Neural cell (in vitro differentiated cells): ENCODE results near the gene ORM2. TPM values are rescaled to one million over a fixed set of nuclear protein-coding genes. Genes with fewer than 3 reads are reported as not detected.

ENCODE experiments used
- H2AFZ ChIP-seq: fragments of 200-600, 300-800 bp; sonication (generic), shearing (Covaris generic); 2 replicates; pipeline ENCODE4 v1.6.0; 2014; ENCODE audit warnings: low read depth, mild to moderate bottlenecking, antibody characterized with exemption, low read length, moderate library complexity
- H3F3A ChIP-seq: fragments of 200-600 bp; shearing (Covaris generic); 2 replicates; pipeline ENCODE4 v1.6.1; 2016; ENCODE audit warnings: mild to moderate bottlenecking, moderate library complexity, mixed read lengths, antibody characterized with exemption, low read length; ENCODE audit not compliant: insufficient read depth, poor library complexity, severe bottlenecking
- H3K27ac ChIP-seq: fragments of 200-600, 300-800 bp; sonication (generic), shearing (Covaris generic); 2 replicates; pipeline ENCODE4 v1.5.1; 2014; ENCODE audit warnings: mild to moderate bottlenecking, low read length, moderate library complexity
- H3K27me3 ChIP-seq: fragments of 300-800, 200-600 bp; sonication (generic), shearing (Covaris generic); 2 replicates; pipeline ENCODE4 v1.6.0; 2014; ENCODE audit warnings: mild to moderate bottlenecking, low read depth, low read length, moderate library complexity; ENCODE audit not compliant: insufficient read depth
- H3K36me3 ChIP-seq: fragments of 300-800, 200-600 bp; sonication (generic), shearing (Covaris generic); 2 replicates; pipeline ENCODE4 v1.5.1; 2014; ENCODE audit warnings: mild to moderate bottlenecking, antibody characterized with exemption, low read length, moderate library complexity; ENCODE audit not compliant: insufficient read depth
- H3K4me2 ChIP-seq: fragments of 300-800, 200-600 bp; sonication (generic), shearing (Covaris generic); 2 replicates; pipeline ENCODE4 v1.6.0; 2014; ENCODE audit warnings: mild to moderate bottlenecking, low read length
- H3K4me3 ChIP-seq: fragments of 300-800, 200-600 bp; sonication (generic), shearing (Covaris generic); 2 replicates; pipeline ENCODE4 v1.5.1; 2014; ENCODE audit warnings: mild to moderate bottlenecking, low read length, moderate library complexity
- H3K79me2 ChIP-seq: fragments of 200-600 bp; shearing (Covaris generic); replicated peaks from 2 replicates; pipeline ENCODE4 v1.6.0; 2014; ENCODE audit warnings: mild to moderate bottlenecking, low read length, moderate library complexity; ENCODE audit not compliant: insufficient read depth
- H3K9ac ChIP-seq: fragments of 300-800, 200-600 bp; sonication (generic), shearing (Covaris generic); 2 replicates; pipeline ENCODE4 v1.6.1; 2016; ENCODE audit warnings: mild to moderate bottlenecking, low read length, mixed read lengths
- H3K9me2 ChIP-seq: fragments of 200-600 bp; shearing (Covaris generic); 2 replicates; pipeline ENCODE4 v1.6.1; 2016; ENCODE audit warnings: mild to moderate bottlenecking, low read length, mixed read lengths; ENCODE audit not compliant: insufficient read depth
- H3K9me3 ChIP-seq: fragments of 200-600, 300-800 bp; sonication (generic), shearing (Covaris generic); 2 replicates; pipeline ENCODE4 v1.6.1; 2016; ENCODE audit warnings: mild to moderate bottlenecking, mixed run types, low read length, moderate library complexity, mixed read lengths
- H4K20me1 ChIP-seq: fragments of 200-600 bp; shearing (Covaris generic); 2 replicates; pipeline ENCODE4 v1.6.1; 2016; ENCODE audit warnings: mild to moderate bottlenecking, mixed run types; ENCODE audit not compliant: insufficient read depth
- CTCF ChIP-seq: fragments of 450-650 bp; IDR thresholded peaks from 2 replicates; pipeline ENCODE4 v1.5.1; 2014; ENCODE audit warnings: antibody characterized with exemption, mild to moderate bottlenecking, moderate library complexity; ENCODE audit not compliant: poor library complexity, severe bottlenecking
- EP300 ChIP-seq: fragments of 450-650 bp; conservative IDR thresholded peaks from 2 replicates; pipeline ENCODE4 v1.6.1; 2014; ENCODE audit warnings: antibody characterized with exemption, mild to moderate bottlenecking, moderate library complexity; ENCODE audit not compliant: poor library complexity, severe bottlenecking
- EZH2 ChIP-seq: fragments of 200-600, 300-800 bp; shearing (Covaris generic), sonication (generic); IDR thresholded peaks from 2 replicates; pipeline ENCODE4 v1.6.1; 2014; ENCODE audit warnings: antibody characterized with exemption, low read length, borderline replicate concordance, mild to moderate bottlenecking; ENCODE audit not compliant: insufficient read depth, poor library complexity, severe bottlenecking
- MXI1 ChIP-seq: fragments of 450-650 bp; conservative IDR thresholded peaks from 2 replicates; pipeline ENCODE4 v1.6.1; 2014; ENCODE audit warnings: antibody characterized with exemption, mild to moderate bottlenecking; ENCODE audit not compliant: poor library complexity, severe bottlenecking
- POLR2AphosphoS5 ChIP-seq: IDR thresholded peaks from 2 replicates; pipeline ENCODE4 v1.6.1; 2012
- RAD21 ChIP-seq: fragments of 450-650 bp; conservative IDR thresholded peaks from 2 replicates; pipeline ENCODE4 v1.6.1; 2014; ENCODE audit warnings: antibody characterized with exemption, mild to moderate bottlenecking, moderate library complexity
- REST ChIP-seq: IDR thresholded peaks from 2 replicates; pipeline ENCODE4 v1.6.1; 2012; ENCODE audit warnings: borderline replicate concordance
- SMC3 ChIP-seq: fragments of 450-650 bp; conservative IDR thresholded peaks from 2 replicates; pipeline ENCODE4 v1.6.1; 2014; ENCODE audit warnings: antibody characterized with exemption, mild to moderate bottlenecking, moderate library complexity; ENCODE audit not compliant: poor library complexity
- TAF1 ChIP-seq: IDR thresholded peaks from 2 replicates; pipeline ENCODE4 v1.6.1; 2012; ENCODE audit warnings: low read depth
- polyA plus RNA-seq: library from polyadenylated mRNA; depleted of rRNA; stranded (reverse); fragments of >200 nt; gene quantifications from 2 replicates; pipeline ENCODE4 v1.2.3, GENCODE V29; 2014

The ORM2 gene
- polyA plus RNA-seq, 1 donor from 2014 or later = not detected

GRCh38 chr9:114291064-114291474, 38.6 kb upstream of the ORM2 start:
- Histone ChIP-seq H4K20me1 (no peaks in the 10 kb centered on the region), H3K9me3 (peaks cover 3% of the 10 kb centered on the region), H3K9me2 (no peaks in the 10 kb centered on the region), H3F3A (no peaks in the 10 kb centered on the region), H3K4me2 (no peak overlapping the region), H3K9ac (no peak overlapping the region), H3K27me3 (no peaks in the 10 kb centered on the region), H3K4me3 (no peak overlapping the region), H3K79me2 (no peaks in the 10 kb centered on the region), H2AFZ (no peak overlapping the region), H3K27ac (no peak overlapping the region), H3K36me3 (no peaks in the 10 kb centered on the region)
- TF ChIP-seq RAD21 (peak; percentile 97), TAF1 (no peak), CTCF (peak; percentile 98), EP300 (no peak), EZH2 (no peak), SMC3 (peak; percentile 97), POLR2AphosphoS5 (no peak), REST (no peak), MXI1 (no peak)

- H3F3A ChIP-seq = no peaks in the 10 kb centered on the region
- H3K4me2 ChIP-seq = no peak overlapping the region
- H4K20me1 ChIP-seq = no peaks in the 10 kb centered on the region
- H3K79me2 ChIP-seq = no peaks in the 10 kb centered on the region
- H3K27me3 ChIP-seq = no peaks in the 10 kb centered on the region
- H3K9me3 ChIP-seq = peaks cover 3% of the 10 kb centered on the region
- no peak overlapping the region for H3K27ac ChIP-seq
- no peaks in the 10 kb centered on the region for H3K9me2 ChIP-seq
- no peak overlapping the region for H3K9ac ChIP-seq
- no peak overlapping the region for H3K4me3 ChIP-seq
- no peaks in the 10 kb centered on the region for H3K36me3 ChIP-seq
- no peak for TF ChIP-seq POLR2AphosphoS5
- H2AFZ ChIP-seq = no peak overlapping the region
Observed at GRCh38 chr9:114291886-114292590, 37.6 kb upstream of the ORM2 start.
